Measurements from ENCODE around the gene USP46. TPM values are rescaled to one million over a fixed set of nuclear protein-coding genes. Genes with fewer than 3 reads are reported as not detected.

The USP46 gene
- total and polyA plus RNA-seq, 2 of the 13 experiments (the other 11 are each of a cell fraction or from before 2014, with no cell fraction given): 4.7 to 17.4 TPM

DNA sequence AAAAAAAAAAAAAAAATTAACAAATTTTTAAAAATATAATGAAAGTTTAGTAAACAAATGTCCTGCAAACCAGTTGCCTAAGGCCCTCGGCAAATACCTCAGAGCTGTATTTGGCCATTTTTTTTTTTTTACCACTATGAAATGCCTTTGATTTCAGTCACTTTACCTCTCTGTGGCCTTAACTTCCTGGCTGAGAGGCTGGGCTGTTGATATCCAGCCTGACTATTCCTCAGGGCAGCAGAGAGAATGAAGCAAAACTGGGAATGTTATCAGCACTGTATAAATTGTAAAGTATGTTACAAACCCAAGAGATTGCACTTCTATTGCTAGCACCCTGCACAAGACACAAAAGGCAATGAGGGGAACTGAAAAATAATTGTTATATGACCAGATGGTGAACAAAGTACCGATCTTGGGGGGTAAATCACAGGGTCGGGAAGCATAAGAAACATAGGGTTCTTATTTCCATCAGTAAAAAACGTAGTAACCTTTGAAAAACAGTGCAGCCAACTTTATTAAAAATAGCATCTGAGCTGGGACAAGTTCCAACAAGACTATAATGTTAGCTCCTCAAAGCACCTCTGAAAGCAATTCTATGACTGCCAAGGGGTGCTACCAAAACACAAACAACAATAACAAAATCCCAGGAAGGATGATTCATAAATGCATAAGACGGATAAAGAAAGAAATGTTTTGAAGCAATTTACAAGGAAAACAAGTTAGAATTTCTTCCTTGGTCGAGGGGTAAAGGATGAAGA is 18.1 kb downstream of the USP46 start:
- no peak overlapping the region for H3K9ac ChIP-seq (ENCODE audit: insufficient read depth, low read depth, low read length)
- H3K27me3 ChIP-seq (ENCODE audit: control insufficient read depth in 1 of 2, insufficient read depth in 2 of 2, low read length in 2 of 2): no peaks in the 10 kb centered on the region
- H3K4me3 ChIP-seq (replicated peaks in 1 of 3; ENCODE audit: insufficient read depth in 1 of 3, low read depth in 2 of 3, low read length in 3 of 3): no peak overlapping the region
- no peak overlapping the region for H2AFZ ChIP-seq (ENCODE audit: low read length)
- no peak for TF ChIP-seq ZNF3 (CRISPR knock-in tag; IDR thresholded peaks at IDR 0.05)
- TF ChIP-seq GABPB1 (CRISPR knock-in tag; IDR thresholded peaks at IDR 0.05): no peak
- TF ChIP-seq, protein P1, sequence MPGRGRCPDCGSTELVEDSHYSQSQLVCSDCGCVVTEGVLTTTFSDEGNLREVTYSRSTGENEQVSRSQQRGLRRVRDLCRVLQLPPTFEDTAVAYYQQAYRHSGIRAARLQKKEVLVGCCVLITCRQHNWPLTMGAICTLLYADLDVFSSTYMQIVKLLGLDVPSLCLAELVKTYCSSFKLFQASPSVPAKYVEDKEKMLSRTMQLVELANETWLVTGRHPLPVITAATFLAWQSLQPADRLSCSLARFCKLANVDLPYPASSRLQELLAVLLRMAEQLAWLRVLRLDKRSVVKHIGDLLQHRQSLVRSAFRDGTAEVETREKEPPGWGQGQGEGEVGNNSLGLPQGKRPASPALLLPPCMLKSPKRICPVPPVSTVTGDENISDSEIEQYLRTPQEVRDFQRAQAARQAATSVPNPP (CRISPR knock-in tag; IDR thresholded peaks at IDR 0.05): no peak
- no TSS peak for BruUV-seq (replicated peaks)
- in situ Hi-C loops (cut with HindIII; ENCODE audit: extremely low pct_ligation_motif_present, low pct_unique_long_range_greater_than_20kb) (no loop called here), intact Hi-C loops (cut with micrococcal nuclease; ENCODE audit: unreplicated experiment) (no loop called here)
- FAIRE-seq (no peak), ATAC-seq (no peak), DNase-seq (ENCODE audit: low spot score) (no peak)
- ChIA-PET CTCF (ENCODE audit: low intra/inter-chr PET ratio, low total read pairs) (no interaction called here), POLR2A (no interaction called here)
- 94% methylated on average over 6 of the region's 6 CpGs for WGBS (ENCODE audit: low lambda C conversion rate)
- no peak overlapping the region for H3K4me2 ChIP-seq (ENCODE audit: low read depth, low read length)
- no peaks in the 10 kb centered on the region for H4K20me1 ChIP-seq (ENCODE audit: insufficient read depth, low read length)
- no peaks in the 10 kb centered on the region for H3K9me3 ChIP-seq (ENCODE audit: low read length)
- peaks cover 8% of the 10 kb centered on the region; the same call in 1 of the 2 replicates for H3K4me1 ChIP-seq (ENCODE audit: insufficient read depth, low read length)
- peaks cover 36% of the 10 kb centered on the region for H3K79me2 ChIP-seq (ENCODE audit: insufficient read depth, low read length)
- H3K27ac ChIP-seq (ENCODE audit: extremely low read length, insufficient read depth, low read length): no peak overlapping the region
- no peaks in the 10 kb centered on the region for H3K36me3 ChIP-seq (replicated peaks in 1 of 2; ENCODE audit: control insufficient read depth in 1 of 2, insufficient read depth in 2 of 2, low read length in 2 of 2)

DNA sequence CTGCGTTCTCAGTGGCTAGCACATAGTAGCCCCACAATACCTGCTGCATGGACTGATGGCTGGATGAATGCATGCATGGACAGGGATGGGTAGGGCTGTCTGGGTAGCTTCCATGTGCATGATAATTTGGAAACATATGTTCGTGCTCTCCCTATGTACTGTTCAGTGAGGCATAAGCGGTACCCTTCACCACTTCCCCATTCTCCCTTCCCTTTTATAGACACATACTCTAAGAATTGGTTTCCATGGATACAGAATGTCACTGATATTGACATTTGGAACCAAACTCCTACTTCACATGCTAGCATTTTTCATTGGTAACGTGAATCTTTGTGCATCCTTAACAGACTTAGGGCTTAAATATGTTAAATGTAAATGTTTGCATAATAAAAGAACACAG is 20.4 kb downstream of the USP46 start:
- Histone ChIP-seq H3K27ac (ENCODE audit: extremely low read length, insufficient read depth, low read length) (no peak overlapping the region), H3K4me3 (replicated peaks in 1 of 3; ENCODE audit: insufficient read depth in 1 of 3, low read depth in 2 of 3, low read length in 3 of 3) (no peak overlapping the region), H3K9ac (ENCODE audit: insufficient read depth, low read depth, low read length) (no peak overlapping the region), H3K27me3 (ENCODE audit: control insufficient read depth in 1 of 2, insufficient read depth in 2 of 2, low read length in 2 of 2) (no peaks in the 10 kb centered on the region), H3K4me2 (ENCODE audit: low read depth, low read length) (no peak overlapping the region), H2AFZ (ENCODE audit: low read length) (no peak overlapping the region), H3K9me3 (ENCODE audit: low read length) (no peaks in the 10 kb centered on the region), H4K20me1 (ENCODE audit: insufficient read depth, low read length) (no peaks in the 10 kb centered on the region), H3K79me2 (ENCODE audit: insufficient read depth, low read length) (peaks cover 31% of the 10 kb centered on the region), H3K4me1 (ENCODE audit: insufficient read depth, low read length) (peaks cover 1% of the 10 kb centered on the region; the same call in 1 of the 2 replicates), H3K36me3 (replicated peaks in 1 of 2; ENCODE audit: control insufficient read depth in 1 of 2, insufficient read depth in 2 of 2, low read length in 2 of 2) (no peaks in the 10 kb centered on the region)
- 92% methylated on average over 4 of the region's 4 CpGs for WGBS (ENCODE audit: low lambda C conversion rate)
- intact Hi-C loops (cut with micrococcal nuclease; ENCODE audit: unreplicated experiment): no loop called here
- FAIRE-seq: no peak
- in situ Hi-C loops (cut with HindIII; ENCODE audit: extremely low pct_ligation_motif_present, low pct_unique_long_range_greater_than_20kb): no loop called here
- DNase-seq (ENCODE audit: low spot score): no peak
- no TSS peak for BruUV-seq (replicated peaks)
- ATAC-seq: no peak
- POLR2A ChIA-PET: interaction anchor here (0.5 to 1.2 kb wide), 2 partner anchors 15 to 74 kb away, joined by 3 to 6 read pairs; no protein-coding TSS in a partner anchor
- CTCF ChIA-PET (ENCODE audit: low intra/inter-chr PET ratio, low total read pairs): no interaction called here
- TF ChIP-seq ZNF672 (CRISPR knock-in tag; IDR thresholded peaks at IDR 0.05) (no peak), ZNF556 (CRISPR knock-in tag; IDR thresholded peaks at IDR 0.05; ENCODE audit: borderline replicate concordance) (no peak), POGZ (CRISPR knock-in tag; IDR thresholded peaks at IDR 0.05) (no peak), TOPORS (CRISPR knock-in tag; IDR thresholded peaks at IDR 0.05) (no peak), TSC22D2 (CRISPR knock-in tag; IDR thresholded peaks at IDR 0.05; ENCODE audit: borderline replicate concordance) (no peak), PRMT3 (CRISPR knock-in tag; IDR thresholded peaks at IDR 0.05; ENCODE audit: borderline replicate concordance, low read depth) (no peak)
- TF ChIP-seq, protein P2, sequence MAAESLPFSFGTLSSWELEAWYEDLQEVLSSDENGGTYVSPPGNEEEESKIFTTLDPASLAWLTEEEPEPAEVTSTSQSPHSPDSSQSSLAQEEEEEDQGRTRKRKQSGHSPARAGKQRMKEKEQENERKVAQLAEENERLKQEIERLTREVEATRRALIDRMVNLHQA (CRISPR knock-in tag; IDR thresholded peaks at IDR 0.05): no peak
- TF ChIP-seq, protein P3, sequence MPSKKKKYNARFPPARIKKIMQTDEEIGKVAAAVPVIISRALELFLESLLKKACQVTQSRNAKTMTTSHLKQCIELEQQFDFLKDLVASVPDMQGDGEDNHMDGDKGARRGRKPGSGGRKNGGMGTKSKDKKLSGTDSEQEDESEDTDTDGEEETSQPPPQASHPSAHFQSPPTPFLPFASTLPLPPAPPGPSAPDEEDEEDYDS (CRISPR knock-in tag; IDR thresholded peaks at IDR 0.05): no peak
- TF ChIP-seq, protein P4, sequence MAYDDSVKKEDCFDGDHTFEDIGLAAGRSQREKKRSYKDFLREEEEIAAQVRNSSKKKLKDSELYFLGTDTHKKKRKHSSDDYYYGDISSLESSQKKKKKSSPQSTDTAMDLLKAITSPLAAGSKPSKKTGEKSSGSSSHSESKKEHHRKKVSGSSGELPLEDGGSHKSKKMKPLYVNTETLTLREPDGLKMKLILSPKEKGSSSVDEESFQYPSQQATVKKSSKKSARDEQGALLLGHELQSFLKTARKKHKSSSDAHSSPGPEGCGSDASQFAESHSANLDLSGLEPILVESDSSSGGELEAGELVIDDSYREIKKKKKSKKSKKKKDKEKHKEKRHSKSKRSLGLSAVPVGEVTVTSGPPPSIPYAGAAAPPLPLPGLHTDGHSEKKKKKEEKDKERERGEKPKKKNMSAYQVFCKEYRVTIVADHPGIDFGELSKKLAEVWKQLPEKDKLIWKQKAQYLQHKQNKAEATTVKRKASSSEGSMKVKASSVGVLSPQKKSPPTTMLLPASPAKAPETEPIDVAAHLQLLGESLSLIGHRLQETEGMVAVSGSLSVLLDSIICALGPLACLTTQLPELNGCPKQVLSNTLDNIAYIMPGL (CRISPR knock-in tag; IDR thresholded peaks at IDR 0.05; ENCODE audit: borderline replicate concordance in 1 of 2, low read depth in 1 of 2): no peak

All from HepG2 (cell line).